GM19397 (cell line): ENCODE data around the gene TCF25.
"Not testable (repeated sequence)": the region's sequence is repeated elsewhere in the genome, so short reads cannot be mapped to it uniquely, and the experiment has no call there.

Experiments
- ATAC-seq: cut with Tn5 transposase; IDR thresholded peaks from one replicate; pipeline ENCODE4 v1.9.1; 2021; ENCODE audit warnings: mild to moderate bottlenecking, moderate library complexity; ENCODE audit not compliant: unreplicated experiment

The TCF25 gene

GRCh38 chr16:89879123-89879522 lies 5.7 kb downstream of the TCF25 start:
- ATAC-seq = not testable (repeated sequence)

DNA sequence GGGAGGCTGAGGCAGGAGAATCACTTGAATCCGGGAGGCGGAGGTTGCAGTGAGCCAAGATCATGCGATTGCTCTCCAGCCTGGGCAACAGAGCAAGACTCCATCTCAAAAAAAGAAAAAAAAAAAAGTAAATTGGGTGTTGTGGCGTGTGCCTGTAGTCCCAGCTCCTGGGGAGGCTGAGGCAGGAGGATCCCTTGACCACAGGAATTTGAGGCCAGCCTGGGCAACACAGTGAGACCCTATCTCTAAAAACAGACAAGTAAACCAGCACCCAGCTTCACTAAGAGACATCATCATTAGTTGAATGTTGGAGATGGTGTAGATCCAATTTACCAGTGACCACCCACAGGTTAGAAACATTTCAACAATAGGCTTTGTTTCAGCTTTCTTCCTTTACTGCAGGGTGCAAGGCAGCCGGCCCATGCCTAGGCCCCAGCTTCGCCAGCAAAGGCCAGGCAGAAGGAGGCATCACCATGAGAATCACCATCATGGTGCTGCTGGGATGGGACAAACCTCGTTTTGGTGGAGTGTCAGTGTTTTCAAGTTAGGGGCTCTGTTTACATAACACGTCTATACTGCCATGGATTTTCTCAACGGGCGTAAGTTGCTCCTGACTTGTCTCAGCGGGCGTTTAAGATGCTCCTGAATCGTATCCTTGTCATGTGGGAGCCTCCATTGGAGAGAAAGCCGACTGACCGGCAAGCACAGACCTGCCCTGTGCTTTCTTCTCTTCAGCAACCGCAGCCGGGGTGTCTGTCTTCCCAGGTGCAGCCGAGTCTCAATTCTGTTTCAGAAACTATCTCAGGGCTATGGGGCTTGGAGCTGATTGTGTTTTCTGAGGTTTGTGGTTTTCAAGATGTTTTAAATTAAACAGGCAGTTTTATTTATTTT lies 7.3 kb downstream of the TCF25 start:
- no peak for ATAC-seq

GRCh38 chr16:89881368-89881730 lies 8.0 kb downstream of the TCF25 start:
- ATAC-seq = no peak

DNA sequence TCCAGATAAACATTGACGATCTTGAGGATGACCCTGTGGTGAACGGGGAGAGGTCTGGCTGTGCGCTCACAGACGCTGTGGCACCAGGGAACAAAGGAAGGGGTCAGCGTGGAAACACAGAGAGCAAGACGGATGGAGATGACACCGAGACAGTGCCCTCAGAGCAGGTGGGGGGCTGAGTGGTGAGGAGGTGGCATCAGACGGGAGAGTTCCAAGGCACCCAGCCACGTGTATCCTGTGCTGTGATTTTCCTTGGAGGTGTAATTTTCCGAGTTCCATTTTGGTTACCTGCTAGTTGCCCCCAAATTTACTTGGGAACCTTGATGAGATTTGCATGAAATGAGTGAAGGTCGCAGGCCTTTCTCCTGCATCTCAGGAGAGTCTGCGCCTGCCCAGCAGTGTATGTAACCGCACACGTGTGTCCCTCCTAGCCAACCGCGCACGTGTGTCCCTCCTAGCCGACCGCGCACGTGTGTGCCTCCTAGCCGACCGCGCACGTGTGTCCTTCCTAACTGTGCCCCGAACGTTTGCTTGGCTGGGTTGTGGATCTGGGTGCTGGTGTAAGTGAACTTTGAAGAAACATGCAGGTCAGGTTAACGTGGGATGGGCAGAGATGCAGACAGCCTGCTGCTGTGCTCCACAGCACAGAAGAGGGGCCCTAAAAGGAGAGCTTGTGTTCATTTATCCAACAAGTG lies 10.1 kb downstream of the TCF25 start:
- ATAC-seq = no peak

DNA sequence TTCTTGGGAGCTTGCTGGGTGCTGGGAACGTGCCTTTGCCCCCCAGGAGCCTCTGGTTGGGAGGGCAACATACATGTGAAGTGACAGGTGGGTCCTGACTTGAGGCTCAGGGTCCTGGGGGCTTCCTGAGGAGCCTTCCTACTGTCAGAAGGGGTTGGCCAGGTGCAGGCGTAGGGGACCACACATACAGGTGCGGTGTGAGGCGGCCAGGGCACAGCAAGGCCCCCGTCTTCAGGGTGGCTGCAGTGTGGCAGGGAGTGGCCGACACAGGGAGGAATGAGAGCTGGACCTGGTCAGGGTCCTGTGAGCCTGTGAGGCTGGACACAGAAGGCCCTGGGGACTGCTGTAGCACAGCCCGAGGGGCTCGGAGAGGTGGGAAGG lies 10.6 kb downstream of the TCF25 start:
- ATAC-seq = no peak

DNA sequence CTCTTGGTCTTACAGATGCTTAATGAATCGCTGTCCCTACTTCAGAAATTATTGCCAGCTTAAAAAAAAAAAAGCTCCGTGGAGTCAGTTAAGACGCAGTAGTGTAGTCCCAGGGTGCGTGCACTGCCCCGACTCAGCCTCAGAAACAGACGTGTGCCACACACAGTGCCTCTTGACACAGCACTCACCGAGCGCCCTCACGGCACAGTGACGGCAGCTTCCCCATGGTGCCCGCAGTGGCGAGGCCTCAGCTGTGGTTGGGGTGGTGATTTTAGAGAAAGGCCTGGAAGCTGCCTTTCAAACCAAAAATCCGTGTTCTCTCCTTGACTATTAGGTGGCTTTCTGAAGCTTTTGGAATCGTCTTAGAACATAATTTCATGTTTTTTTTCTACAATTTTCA lies 13.9 kb downstream of the TCF25 start:
- no peak for ATAC-seq

- no peak for ATAC-seq
Observed at GRCh38 chr16:89890200-89890599, 16.8 kb downstream of the TCF25 start.

DNA sequence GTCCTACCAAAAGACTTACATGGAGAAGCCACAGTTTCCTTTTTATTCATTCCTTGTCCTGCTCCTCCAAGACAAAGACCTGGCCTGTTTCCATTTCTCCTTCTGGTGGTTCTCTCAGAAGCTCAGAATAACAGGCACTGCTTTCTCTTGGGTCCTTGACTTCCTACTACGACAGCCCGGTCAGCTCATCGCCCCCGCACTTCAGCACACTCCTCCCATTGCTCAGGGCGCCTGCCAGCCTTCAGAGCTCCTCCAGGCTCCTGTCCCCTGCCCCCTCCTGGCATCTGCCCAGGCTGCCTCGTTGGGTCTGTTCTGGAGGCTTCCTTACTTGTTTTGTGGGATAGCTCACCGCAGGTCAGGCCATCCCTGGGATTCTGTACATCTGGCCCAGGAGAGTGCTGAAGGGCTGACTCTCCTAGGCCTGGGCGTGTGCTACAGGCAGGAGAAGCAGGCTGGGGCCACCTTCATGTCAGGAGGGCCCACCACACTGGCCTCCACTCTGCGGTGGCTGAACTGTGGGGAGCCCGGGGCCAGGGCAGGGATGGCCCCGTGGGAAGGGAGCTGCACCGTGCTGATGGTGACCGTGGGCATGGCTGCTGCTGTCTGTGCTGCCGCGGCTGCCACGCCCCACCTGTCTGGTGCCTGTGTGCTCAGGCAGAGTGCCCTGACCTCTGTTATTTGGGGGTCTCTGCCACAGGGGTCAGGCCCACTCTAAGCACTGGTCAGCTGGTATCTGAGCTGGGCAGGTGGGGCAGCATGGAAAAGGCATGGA lies 17.7 kb downstream of the TCF25 start:
- ATAC-seq = no peak

- no peak for ATAC-seq
Observed at GRCh38 chr16:89892055-89892630, 18.8 kb downstream of the TCF25 start.

DNA sequence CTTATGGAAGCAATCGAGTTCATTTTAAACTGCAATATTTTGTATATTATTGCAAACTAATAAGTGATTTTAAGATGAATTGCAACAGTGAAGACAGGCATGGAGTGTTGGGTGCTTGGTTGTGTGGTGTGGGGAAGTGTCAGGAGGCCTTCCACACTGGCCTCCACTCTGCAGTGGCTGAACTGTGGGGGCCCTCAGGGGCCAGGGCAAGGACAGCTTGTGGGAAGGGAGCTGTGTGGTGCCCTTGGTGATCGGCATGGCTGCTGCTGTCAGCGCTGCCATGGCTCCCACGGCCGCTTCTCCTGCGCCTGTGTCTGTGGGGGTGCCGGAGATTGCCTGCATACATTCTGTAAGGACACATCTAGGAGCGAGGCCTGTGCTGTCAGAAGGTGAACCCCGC lies 19.2 kb downstream of the TCF25 start:
- no peak for ATAC-seq

- ATAC-seq = no peak
Observed at GRCh38 chr16:89893642-89894548, 20.5 kb downstream of the TCF25 start.

- no peak for ATAC-seq
Observed at GRCh38 chr16:89895482-89896250, 22.3 kb downstream of the TCF25 start.

GRCh38 chr16:89897204-89897603 lies 23.8 kb downstream of the TCF25 start:
- ATAC-seq = no peak

DNA sequence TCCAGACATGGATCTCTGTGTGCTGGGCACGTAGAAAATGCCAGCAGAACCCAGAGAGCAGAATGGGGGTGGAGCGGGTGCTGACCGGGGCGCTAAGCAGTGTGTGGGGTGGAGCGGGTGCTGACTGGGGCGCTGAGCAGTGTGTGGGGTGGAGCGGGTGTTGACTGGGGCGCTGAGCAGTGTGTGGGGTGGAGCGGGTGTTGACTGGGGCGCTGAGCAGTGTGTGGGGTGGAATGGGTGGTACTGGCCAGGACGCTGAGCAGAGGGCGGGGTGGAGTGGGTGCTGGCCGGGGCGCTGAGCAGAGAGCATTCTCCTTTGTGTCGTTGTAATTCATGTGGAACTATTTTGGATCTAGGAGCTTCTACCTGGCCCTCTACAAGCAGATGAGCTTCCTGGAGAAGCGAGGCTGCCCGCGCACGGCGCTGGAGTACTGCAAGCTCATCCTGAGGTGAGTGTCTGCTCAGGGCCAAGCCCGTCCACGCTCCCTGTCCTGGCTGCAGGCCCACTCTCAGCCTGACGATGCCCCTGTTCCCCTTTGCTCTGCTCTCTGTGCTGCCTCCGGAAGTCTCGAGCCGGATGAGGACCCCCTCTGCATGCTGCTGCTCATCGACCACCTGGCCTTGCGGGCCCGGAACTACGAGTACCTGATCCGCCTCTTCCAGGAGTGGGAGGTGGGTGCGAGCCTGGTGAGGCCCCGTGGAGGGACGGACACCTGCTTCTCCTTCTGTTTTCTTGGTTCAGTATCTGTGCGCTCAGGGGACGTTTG lies 25.0 kb downstream of the TCF25 start:
- no peak for ATAC-seq

- no peak for ATAC-seq
Observed at GRCh38 chr16:89899879-89900481, 26.6 kb downstream of the TCF25 start.

DNA sequence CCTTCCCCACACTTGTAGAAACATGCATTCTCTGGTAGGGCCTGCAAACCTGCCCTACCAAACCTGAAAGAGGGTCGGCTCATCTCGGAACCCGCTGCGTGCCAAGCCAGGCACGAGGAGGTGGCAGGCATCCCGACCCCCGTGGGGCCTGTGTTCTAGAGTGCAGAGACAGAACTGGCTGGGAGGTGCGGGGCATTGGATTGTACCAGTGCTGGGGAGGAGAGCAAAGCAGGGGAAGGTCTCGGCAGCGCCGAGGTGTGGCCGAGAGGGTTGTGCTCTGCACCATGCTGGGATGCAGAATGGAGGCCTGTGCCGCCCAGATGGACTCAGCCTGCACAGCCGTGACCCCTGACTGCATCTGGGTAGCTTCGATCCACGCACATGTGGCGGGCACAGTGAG lies 27.5 kb downstream of the TCF25 start:
- no peak for ATAC-seq

- ATAC-seq = no peak
Observed at GRCh38 chr16:89902980-89903379, 29.6 kb downstream of the TCF25 start.

- no peak for ATAC-seq
Observed at GRCh38 chr16:89903908-89904515, 30.6 kb downstream of the TCF25 start.
